Loucy (cell line): ENCODE measurements around the gene LMBR1.
"Not testable (repeated sequence)": the region's sequence is repeated elsewhere in the genome, so short reads cannot be mapped to it uniquely, and the experiment has no call there.

Experiments used
- H2AFZ ChIP-seq: fragments of 200-600 bp; sonication (generic); 2 replicates; pipeline ENCODE4 v1.6.0; 2016; ENCODE audit warnings: antibody characterized with exemption, mild to moderate bottlenecking, low read length, moderate library complexity
- H3F3A ChIP-seq: fragments of 200-600 bp; 2 replicates; pipeline ENCODE4 v1.6.0; 2016; ENCODE audit warnings: antibody characterized with exemption, low read depth, mild to moderate bottlenecking
- H3K27me3 ChIP-seq: fragments of 200-600 bp; sonication (generic); 2 replicates; pipeline ENCODE4 v1.6.1; 2014; ENCODE audit warnings: low read length, mild to moderate bottlenecking; ENCODE audit not compliant: insufficient read depth, poor library complexity, severe bottlenecking
- H3K36me3 ChIP-seq: fragments of 200-600 bp; sonication (generic); 2 replicates; pipeline ENCODE4 v1.6.1; 2016; ENCODE audit warnings: low read length; ENCODE audit not compliant: insufficient read depth
- H3K4me1 ChIP-seq: fragments of 200-600 bp; sonication (generic); 2 replicates; pipeline ENCODE4 v1.5.1; 2014; ENCODE audit warnings: low read length, mild to moderate bottlenecking; ENCODE audit not compliant: insufficient read depth, poor library complexity, severe bottlenecking
- H3K4me2 ChIP-seq: fragments of 200-600 bp; sonication (generic); 2 replicates; pipeline ENCODE4 v1.6.0; 2014; ENCODE audit warnings: antibody characterized with exemption, low read length, low read depth, mild to moderate bottlenecking; ENCODE audit not compliant: poor library complexity, severe bottlenecking
- H3K4me3 ChIP-seq: fragments of 200-600 bp; sonication (generic); 2 replicates; pipeline ENCODE4 v1.5.1; 2014; ENCODE audit warnings: low read length, mild to moderate bottlenecking, mixed read lengths; ENCODE audit not compliant: poor library complexity, severe bottlenecking
- H3K79me2 ChIP-seq: fragments of 200-600 bp; sonication (generic); 2 replicates; pipeline ENCODE4 v1.6.1; 2014; ENCODE audit warnings: low read length; ENCODE audit not compliant: insufficient read depth
- H3K9ac ChIP-seq: fragments of 200-600 bp; sonication (generic); 2 replicates; pipeline ENCODE4 v1.6.0; 2014; ENCODE audit warnings: mild to moderate bottlenecking, low read depth, low read length, moderate library complexity; ENCODE audit not compliant: poor library complexity, severe bottlenecking
- H3K9me2 ChIP-seq: fragments of 200-600 bp; sonication (generic); replicated peaks from 2 replicates; pipeline ENCODE4 v1.6.1; 2016; ENCODE audit warnings: low read depth, low read length, mixed read lengths
- H3K9me3 ChIP-seq: fragments of 200-600 bp; sonication (generic); 2 replicates; pipeline ENCODE4 v1.6.1; 2014; ENCODE audit warnings: mild to moderate bottlenecking, antibody characterized with exemption, low read length, low read depth; ENCODE audit not compliant: insufficient read depth
- H4K20me1 ChIP-seq: fragments of 200-600 bp; sonication (generic); 2 replicates; pipeline ENCODE4 v1.6.0; 2014; ENCODE audit warnings: antibody characterized with exemption, low read length, mild to moderate bottlenecking; ENCODE audit not compliant: insufficient read depth, poor library complexity, severe bottlenecking
- EZH2phosphoT487 ChIP-seq: fragments of 200-600 bp; IDR thresholded peaks from 2 replicates; pipeline ENCODE4 v1.6.1; 2018; ENCODE audit warnings: antibody characterized with exemption, mild to moderate bottlenecking, moderate library complexity, borderline replicate concordance
- TF ChIP-seq, protein P1 (sequence below): fragments of 200-600 bp; sonication (generic); conservative IDR thresholded peaks from 2 replicates; pipeline ENCODE4 v1.5.1; 2014; ENCODE audit warnings: mild to moderate bottlenecking, antibody characterized with exemption, low read length

The LMBR1 gene

DNA sequence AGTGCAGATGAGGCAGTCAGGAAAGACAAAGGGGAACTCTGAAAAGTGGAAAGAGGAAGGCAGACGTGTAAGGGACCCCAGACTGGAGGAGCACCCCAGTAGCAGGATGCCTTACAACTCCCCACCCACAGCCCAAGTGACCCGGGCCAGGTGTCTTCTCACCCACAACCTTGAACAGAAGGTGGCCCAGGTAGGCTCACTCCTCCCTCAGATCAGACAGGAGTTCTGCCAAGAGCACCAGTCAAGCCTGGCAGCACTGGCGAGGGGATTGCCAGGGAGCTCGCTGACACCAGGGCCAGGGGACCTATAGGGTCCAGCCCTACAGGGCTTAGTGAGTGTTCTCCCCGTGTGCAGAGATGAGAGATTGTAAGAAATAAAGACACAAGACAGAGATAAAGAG lies 27.1 kb upstream of the LMBR1 start:
- TF ChIP-seq, protein P1, sequence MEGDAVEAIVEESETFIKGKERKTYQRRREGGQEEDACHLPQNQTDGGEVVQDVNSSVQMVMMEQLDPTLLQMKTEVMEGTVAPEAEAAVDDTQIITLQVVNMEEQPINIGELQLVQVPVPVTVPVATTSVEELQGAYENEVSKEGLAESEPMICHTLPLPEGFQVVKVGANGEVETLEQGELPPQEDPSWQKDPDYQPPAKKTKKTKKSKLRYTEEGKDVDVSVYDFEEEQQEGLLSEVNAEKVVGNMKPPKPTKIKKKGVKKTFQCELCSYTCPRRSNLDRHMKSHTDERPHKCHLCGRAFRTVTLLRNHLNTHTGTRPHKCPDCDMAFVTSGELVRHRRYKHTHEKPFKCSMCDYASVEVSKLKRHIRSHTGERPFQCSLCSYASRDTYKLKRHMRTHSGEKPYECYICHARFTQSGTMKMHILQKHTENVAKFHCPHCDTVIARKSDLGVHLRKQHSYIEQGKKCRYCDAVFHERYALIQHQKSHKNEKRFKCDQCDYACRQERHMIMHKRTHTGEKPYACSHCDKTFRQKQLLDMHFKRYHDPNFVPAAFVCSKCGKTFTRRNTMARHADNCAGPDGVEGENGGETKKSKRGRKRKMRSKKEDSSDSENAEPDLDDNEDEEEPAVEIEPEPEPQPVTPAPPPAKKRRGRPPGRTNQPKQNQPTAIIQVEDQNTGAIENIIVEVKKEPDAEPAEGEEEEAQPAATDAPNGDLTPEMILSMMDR: no peak
- no peak for TF ChIP-seq EZH2phosphoT487
- no peaks in the 10 kb centered on the region for H3F3A ChIP-seq
- H3K9me2 ChIP-seq: no peaks in the 10 kb centered on the region
- no peak overlapping the region for H3K4me3 ChIP-seq
- H3K9me3 ChIP-seq: no peaks in the 10 kb centered on the region
- no peak overlapping the region for H3K4me2 ChIP-seq
- no peak overlapping the region for H3K9ac ChIP-seq
- no peaks in the 10 kb centered on the region for H4K20me1 ChIP-seq
- no peaks in the 10 kb centered on the region for H3K79me2 ChIP-seq
- no peak overlapping the region for H2AFZ ChIP-seq
- no peaks in the 10 kb centered on the region for H3K36me3 ChIP-seq
- peaks cover 18% of the 10 kb centered on the region for H3K4me1 ChIP-seq
- H3K27me3 ChIP-seq: no peaks in the 10 kb centered on the region

DNA sequence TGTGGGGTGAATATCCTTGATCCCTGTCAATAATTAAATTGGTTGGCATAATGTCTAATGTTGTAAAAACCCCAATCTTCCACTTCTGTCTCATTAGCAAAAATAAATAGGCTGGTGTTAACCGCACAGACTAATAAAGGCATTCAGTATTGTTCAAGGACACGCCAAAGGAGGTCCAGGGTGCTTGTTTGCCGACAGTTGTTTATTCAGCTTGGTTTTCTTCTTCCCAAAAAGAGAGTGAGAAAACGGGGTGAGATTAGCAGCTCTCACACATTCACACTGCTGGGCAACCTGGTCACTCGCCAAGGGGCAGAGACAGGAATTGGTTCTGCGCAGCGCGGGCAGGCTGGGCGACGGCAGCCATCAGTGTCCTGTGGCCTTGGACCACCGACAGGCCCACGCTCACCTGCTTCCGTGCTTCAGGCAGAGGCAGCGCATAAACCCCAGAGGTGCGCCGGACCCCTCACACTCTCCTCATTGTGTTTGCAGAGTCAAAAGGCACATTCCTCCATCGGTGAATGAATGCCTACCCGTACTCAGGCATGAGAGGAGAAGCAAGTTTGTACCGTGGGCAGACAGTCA lies 26.2 kb upstream of the LMBR1 start:
- no peaks in the 10 kb centered on the region for H4K20me1 ChIP-seq
- H3K27me3 ChIP-seq: no peaks in the 10 kb centered on the region
- TF ChIP-seq EZH2phosphoT487: no peak
- TF ChIP-seq, protein P1: no peak
- H3K4me3 ChIP-seq: no peak overlapping the region
- H3K9ac ChIP-seq: no peak overlapping the region
- H3K79me2 ChIP-seq: no peaks in the 10 kb centered on the region
- H3F3A ChIP-seq: no peaks in the 10 kb centered on the region
- no peak overlapping the region for H3K4me2 ChIP-seq
- no peaks in the 10 kb centered on the region for H3K9me3 ChIP-seq
- H3K9me2 ChIP-seq: no peaks in the 10 kb centered on the region
- H2AFZ ChIP-seq: no peak overlapping the region
- peaks cover 14% of the 10 kb centered on the region for H3K4me1 ChIP-seq
- no peaks in the 10 kb centered on the region for H3K36me3 ChIP-seq

DNA sequence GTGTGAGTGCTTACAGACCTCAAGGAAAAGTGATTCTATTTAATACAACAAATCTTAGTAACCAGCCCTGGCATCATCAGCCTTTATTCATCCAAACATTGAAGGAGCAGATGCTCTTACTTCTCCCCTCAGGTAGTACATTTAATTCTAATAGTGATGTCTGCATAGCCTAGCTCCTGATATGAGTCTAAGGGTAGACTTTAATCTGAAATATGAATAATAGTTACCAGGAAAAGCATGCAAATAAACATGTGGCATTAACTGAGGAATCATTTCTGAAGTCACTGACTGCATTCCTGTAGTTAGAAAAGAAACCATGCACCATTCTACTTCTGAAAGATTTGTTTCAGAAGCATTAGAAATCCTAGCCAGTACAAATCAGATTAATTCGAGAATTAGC lies 25.7 kb upstream of the LMBR1 start:
- Histone ChIP-seq H3K4me1 (peaks cover 9% of the 10 kb centered on the region), H3F3A (no peaks in the 10 kb centered on the region), H3K36me3 (no peaks in the 10 kb centered on the region), H3K9ac (no peak overlapping the region), H3K4me3 (no peak overlapping the region), H2AFZ (no peak overlapping the region), H3K27me3 (no peaks in the 10 kb centered on the region), H4K20me1 (no peaks in the 10 kb centered on the region), H3K79me2 (no peaks in the 10 kb centered on the region), H3K9me2 (no peaks in the 10 kb centered on the region), H3K9me3 (no peaks in the 10 kb centered on the region), H3K4me2 (no peak overlapping the region)
- no peak for TF ChIP-seq EZH2phosphoT487
- TF ChIP-seq, protein P1: no peak

DNA sequence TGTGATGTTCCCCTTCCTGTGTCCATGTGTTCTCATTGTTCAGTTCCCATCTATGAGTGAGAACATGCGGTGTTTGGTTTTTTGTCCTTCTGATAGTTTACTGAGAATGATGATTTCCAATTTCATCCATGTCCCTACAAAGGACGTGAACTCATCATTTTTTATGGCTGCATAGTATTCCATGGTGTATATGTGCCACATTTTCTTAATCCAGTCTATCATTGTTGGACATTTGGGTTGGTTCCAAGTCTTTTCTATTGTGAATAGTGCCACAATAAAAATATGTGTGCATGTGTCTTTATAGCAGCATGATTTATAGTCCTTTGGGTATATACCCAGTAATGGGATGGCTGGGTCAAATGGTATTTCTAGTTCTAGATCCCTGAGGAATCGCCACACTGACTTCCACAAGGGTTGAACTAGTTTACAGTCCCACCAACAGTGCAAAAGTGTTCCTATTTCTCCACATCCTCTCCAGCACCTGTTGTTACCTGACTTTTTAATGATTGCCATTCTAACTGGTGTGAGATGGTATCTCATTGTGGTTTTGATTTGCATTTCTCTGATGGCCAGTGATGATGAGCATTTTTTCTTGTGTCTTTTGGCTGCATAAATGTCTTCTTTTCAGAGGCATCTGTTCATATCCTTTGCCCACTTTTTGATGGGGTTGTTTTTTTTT lies 16.7 kb upstream of the LMBR1 start:
- H3K4me2 ChIP-seq, H3K79me2 ChIP-seq, H3K4me3 ChIP-seq: not testable (repeated sequence)

More for the DNA sequence above, 16.7 kb upstream of the LMBR1 start:
- not testable (repeated sequence) for H3K36me3 ChIP-seq, H3K27me3 ChIP-seq, H3K4me1 ChIP-seq, H2AFZ ChIP-seq, H3K9ac ChIP-seq, H3F3A ChIP-seq, H3K9me3 ChIP-seq, H3K9me2 ChIP-seq, H4K20me1 ChIP-seq
